T-helper 9 cell (primary cell): Measurements from ENCODE around the gene TYROBP.
"Not testable (repeated sequence)": the region's sequence is repeated elsewhere in the genome, so short reads cannot be mapped to it uniquely, and the experiment has no call there.

Experiments
- DNase-seq: peaks from one replicate; pipeline ENCODE4 v3.0.0-alpha.2; 2020
- total RNA-seq, 2 donors: gene quantifications; one replicate each; lab custom pipeline; 2026; lab: John Stamatoyannopoulos, UW

TYROBP gene
- 0 reads per million in 2 donors for total RNA-seq

DNA sequence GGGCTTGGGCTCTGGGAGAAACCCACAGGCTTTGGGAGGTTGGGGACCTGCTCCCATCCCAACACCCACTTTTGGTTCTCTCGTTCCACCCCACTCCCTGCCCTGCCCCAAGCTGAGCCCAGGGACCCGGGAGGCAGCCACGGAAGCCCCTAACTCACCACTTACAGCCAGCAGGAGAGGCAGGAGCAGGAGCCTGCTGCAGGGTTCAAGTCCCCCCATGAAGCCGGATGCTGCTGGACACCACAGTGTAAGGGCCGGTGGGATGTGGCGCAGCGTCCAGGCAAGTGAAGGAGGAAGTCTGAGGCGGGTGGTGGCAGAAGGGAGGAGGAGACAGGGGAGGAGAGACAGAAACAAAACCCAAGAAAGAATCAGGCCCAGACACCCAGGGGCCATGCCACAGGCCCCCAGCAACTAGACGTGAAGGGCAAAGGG lies at the start of gene TYROBP:
Gene TYROBP, minus strand, starts transcription at position 286 of the 432 bp plus-strand sequence. Its CDS starts 67 bp downstream, at position 219.
- no peak for DNase-seq

DNA sequence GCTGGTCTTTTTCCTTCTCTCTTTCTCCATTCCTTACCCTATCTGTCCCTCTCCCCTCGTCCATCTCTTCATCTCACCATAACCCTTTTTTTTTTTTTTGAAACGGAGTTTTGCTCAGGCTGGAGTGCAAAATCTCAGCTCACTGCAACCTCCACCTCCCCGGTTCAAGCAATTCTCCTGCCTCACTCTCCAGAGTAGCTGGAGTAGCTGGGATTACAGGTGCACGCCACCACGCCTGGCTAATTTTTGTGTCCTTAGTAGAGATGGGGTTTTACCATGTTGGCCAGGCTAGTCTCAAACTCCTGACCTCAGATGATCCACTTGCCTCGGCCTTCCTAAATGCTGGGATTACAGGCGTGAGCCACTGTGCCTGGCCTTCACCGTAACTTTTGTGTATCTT lies 49.3 kb upstream of the TYROBP start:
- DNase-seq, result not testable (repeated sequence)

DNA sequence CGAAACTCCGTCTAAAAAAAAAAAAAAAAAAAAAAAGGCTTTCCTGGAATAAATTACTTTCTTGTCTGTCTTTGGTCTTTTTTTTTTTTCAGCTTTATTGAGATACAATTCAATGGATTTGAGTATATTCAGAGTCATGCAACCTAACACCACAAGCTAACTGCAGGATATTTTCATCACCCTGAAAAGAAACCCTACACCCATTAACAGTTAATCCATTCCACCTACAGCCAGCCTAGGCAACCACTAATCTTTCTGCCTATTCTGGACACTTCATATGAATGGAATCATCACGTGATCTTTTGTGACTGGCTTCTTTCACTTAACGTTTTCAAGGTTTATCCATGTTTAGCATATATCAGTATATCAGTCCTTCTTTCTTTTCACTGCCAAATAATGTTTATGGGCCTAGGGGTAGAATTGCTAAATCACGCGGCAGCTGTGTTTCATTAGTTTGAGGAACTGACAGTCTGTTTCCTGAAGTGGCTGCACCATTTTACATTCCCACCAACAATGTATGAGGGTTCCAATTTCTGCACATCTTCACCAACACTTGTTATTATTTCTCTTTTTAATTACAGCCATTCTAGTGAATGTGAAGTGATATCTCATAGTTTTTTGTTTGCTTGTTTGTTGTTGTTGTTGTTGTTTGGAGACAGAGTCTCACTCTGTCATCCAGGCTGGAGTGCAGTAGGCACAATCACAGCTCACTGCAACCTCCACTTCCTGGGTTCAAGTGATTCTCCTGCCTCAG lies 48.0 kb upstream of the TYROBP start:
- DNase-seq, result no peak

DNA sequence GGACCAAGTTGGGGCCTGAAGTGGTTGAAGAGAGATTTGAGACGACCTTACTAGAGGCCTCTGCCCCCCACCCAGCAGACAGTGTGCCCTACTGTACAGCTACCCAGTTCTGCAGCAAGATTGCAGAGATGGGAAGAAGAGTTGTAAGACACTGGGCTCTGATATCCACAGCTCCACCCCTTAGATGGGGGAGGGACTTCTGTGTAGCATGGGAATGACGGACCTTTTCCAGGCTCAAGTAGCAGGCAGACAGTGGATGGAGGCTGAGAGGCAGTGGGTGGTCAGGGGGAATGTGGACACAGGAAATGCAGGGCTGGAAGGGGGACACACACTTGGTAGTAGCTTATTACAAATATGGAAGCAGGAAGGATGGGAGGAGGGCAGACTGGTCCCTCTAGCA lies 41.0 kb upstream of the TYROBP start:
- no peak for DNase-seq

DNA sequence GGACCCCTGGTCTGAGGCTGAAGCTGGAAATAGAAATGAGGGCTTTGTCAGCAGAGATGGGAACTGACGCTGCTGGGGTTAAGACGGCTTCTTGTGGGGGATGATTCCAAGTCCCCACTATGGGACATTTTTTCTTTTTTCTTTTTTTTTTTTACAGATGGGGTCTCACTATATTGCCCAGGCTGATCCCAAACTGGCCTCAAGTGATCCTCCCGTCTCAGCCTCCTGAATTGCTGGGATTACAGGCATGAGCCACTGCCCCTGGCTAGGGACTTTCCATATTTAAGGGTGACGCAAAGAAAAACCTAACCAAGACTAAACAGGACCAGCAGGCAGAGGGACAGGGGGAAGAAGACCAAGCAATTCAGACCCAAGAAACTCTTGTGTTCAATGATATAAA lies 38.1 kb upstream of the TYROBP start:
- DNase-seq, result no peak

DNA sequence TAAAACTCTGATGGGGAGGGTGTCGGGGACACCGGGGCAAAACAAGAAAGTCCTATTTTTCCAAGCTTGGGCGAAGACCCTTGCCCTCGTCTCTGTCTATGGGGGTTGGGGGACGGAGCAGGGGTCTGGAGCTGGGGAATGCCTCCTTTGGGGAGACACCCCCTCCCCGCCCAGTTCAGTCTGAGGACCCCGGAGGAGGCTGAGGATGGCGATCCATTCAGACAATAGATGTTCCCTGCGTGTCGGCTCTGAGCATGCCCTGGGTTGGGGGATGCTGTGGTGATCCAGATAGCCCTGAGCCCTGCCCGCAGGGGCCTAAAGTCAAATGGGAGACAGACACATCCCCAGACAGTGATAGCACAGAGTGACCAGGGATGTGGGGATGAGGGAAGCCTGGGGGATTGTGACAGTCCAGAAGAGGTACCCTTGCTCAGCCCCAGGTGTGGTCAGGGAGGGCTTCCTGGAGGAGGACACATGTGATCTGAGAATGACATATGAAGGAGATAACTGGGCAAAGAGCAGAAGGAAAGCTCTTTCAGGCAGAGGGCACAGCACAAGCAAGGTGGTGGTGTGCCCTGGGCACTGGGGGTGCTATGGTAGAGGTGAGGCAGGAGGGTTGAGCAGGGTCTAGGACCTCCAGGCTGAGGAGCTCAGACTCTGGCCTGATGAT lies 37.2 kb upstream of the TYROBP start:
- DNase-seq, result no peak

DNA sequence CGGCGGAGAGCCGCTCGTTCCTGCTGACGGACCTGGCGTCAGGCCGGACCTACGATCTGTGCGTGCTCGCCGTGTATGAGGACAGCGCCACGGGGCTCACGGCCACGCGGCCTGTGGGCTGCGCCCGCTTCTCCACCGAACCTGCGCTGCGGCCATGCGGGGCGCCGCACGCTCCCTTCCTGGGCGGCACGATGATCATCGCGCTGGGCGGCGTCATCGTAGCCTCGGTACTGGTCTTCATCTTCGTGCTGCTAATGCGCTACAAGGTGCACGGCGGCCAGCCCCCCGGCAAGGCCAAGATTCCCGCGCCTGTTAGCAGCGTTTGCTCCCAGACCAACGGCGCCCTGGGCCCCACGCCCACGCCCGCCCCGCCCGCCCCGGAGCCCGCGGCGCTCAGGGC lies 36.5 kb upstream of the TYROBP start:
- DNase-seq, result no peak

DNA sequence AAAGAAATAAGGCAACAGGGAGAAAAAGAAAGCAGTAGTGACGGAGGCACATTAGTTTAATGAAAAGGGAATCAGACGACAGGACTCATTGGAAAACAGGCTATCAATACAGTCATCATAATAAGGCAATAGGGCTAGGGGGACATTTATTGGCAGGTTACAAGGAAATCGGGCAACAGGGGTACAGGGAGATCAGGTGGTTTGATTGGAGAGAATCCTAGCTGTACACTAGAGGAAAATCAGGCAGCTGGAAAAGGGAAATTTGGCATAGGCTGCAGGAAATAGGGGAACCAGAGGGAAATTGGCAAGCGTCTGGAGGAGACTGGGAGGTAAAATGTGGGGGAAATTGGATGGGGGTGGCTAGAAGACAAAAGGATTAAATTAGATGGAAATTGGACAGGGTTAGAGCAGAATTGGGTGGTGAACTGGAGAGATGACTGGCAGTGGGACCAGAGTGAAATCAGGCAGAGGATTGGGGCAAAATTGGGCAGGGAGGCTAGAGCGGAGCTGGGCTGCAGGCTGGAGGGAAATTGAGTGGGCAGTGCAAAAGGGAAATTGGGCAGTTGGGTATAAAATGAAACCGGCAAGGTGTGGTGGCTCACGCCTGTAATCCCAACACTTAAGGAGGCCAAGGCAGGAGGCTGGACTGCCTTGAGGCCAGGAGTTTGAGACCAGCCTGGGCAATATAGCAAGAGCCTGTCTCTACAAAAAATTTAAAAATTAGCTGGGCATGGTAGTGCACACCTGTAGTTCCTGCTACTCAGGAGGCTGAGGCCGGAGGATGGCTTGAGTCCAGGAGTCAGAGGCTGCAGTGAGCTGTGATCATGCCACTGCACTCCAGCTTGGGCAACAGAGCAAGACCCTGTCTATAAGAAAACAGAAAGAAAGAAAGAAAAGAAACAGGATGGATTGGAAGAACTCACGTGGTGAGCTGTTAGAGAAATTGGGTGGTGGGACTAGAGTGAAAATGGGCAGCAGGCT lies 35.5 kb upstream of the TYROBP start:
- no peak for DNase-seq

DNA sequence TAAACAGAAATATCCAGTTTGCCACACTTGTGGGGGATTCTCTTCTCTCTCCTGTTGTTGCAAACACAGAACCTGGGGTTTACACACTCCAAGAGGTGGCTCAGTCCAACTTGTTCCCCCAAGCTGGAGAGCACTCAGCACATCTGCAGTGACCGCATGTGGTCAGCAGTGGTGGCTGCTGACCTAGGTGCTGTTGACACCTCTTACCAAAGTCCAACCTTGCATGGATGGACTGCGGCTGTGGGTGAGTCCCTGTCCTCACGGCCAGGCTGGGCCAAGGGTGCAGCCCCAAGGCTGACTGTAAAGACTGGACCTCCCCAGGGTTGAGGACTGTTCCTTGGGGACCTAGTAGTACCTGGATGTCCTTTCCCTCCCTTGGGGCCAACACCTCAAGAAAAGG lies 34.1 kb upstream of the TYROBP start:
- DNase-seq, result no peak

DNA sequence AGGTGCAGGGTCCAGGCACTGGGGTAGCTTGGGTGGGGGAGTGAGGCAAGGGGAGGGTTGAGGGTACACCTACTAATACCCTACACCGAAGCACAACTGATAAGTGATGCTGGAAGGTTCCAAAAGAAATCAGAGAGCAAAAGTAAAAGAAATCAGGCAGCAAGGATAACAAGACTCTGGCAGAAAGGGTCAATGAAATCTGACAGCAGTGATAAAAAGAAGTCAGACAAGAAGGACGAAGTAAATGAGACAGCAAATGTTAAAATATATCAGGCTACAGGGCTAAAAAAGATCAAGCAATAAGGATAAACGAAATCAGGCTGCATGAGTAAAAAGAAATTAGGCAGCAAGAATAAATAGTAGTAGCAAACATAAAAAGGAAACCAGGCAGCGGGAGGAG lies 32.7 kb upstream of the TYROBP start:
- no peak for DNase-seq

DNA sequence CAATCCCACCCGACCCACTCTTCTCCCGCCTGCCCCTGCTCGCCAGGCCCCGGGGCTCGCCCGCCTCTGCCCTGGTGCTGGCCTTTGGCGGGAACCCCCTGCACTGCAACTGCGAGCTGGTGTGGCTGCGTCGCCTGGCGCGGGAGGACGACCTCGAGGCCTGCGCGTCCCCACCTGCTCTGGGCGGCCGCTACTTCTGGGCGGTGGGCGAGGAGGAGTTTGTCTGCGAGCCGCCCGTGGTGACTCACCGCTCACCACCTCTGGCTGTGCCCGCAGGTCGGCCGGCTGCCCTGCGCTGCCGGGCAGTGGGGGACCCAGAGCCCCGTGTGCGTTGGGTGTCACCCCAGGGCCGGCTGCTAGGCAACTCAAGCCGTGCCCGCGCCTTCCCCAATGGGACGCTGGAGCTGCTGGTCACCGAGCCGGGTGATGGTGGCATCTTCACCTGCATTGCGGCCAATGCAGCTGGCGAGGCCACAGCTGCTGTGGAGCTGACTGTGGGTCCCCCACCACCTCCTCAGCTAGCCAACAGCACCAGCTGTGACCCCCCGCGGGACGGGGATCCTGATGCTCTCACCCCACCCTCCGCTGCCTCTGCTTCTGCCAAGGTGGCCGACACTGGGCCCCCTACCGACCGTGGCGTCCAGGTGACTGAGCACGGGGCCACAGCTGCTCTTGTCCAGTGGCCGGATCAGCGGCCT lies 32.1 kb upstream of the TYROBP start:
- DNase-seq, result no peak

DNA sequence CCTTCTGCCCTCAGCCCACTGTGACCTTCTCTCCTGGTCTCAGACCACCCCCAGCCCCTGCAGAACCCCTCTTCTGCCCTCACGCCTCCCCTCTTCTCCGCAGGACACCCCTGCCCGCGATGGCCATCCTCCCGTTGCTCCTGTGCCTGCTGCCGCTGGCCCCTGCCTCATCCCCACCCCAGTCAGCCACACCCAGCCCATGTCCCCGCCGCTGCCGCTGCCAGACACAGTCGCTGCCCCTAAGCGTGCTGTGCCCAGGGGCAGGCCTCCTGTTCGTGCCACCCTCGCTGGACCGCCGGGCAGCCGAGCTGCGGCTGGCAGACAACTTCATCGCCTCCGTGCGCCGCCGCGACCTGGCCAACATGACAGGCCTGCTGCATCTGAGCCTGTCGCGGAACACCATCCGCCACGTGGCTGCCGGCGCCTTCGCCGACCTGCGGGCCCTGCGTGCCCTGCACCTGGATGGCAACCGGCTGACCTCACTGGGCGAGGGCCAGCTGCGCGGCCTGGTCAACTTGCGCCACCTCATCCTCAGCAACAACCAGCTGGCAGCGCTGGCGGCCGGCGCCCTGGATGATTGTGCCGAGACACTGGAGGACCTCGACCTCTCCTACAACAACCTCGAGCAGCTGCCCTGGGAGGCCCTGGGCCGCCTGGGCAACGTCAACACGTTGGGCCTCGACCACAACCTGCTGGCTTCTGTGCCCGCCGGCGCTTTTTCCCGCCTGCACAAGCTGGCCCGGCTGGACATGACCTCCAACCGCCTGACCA lies 31.4 kb upstream of the TYROBP start:
- no peak for DNase-seq

DNA sequence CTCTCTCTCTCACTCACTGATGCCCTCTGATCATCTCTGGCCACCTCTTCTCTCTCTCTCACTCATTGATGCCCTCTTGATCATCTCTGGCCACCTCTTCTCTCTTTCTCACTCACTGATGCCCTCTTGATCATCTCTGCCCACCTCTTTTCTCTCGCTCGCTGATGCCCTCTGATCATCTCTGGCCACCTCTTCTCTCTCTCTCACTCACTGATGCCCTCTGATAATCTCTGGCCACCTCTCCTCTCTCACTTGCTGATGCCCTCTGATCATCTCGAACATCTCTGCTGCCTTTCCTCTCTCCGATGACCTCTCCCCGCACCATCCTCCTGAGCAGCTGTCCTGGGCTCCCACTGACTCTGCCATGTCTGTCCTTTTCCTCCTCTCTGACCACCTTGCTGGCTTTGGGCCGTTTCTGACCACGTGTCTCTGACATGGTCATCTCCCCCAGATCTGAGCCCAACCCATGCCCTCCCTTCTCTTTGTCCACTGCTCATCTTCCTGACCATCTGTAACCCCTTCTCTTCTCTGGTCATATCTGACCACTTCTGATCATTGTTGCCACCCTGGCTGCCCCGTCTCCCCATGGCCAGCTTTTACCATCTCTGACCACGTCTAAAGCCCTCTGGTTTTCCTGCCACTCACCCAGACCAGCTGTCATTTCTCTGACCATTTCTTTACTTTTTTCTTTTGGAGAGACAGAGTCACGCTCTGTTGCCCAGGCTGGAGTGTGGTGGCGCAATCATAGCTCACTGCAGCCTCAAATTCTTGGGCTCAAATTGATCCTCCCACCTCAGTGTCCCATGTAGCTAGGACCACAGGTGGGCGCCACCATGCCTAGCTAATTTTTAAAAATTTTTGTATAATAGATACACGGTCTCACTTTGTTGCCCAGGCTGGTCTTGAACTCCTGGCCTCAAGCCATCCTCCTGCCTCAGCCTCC lies 30.5 kb upstream of the TYROBP start:
- DNase-seq, result no peak

DNA sequence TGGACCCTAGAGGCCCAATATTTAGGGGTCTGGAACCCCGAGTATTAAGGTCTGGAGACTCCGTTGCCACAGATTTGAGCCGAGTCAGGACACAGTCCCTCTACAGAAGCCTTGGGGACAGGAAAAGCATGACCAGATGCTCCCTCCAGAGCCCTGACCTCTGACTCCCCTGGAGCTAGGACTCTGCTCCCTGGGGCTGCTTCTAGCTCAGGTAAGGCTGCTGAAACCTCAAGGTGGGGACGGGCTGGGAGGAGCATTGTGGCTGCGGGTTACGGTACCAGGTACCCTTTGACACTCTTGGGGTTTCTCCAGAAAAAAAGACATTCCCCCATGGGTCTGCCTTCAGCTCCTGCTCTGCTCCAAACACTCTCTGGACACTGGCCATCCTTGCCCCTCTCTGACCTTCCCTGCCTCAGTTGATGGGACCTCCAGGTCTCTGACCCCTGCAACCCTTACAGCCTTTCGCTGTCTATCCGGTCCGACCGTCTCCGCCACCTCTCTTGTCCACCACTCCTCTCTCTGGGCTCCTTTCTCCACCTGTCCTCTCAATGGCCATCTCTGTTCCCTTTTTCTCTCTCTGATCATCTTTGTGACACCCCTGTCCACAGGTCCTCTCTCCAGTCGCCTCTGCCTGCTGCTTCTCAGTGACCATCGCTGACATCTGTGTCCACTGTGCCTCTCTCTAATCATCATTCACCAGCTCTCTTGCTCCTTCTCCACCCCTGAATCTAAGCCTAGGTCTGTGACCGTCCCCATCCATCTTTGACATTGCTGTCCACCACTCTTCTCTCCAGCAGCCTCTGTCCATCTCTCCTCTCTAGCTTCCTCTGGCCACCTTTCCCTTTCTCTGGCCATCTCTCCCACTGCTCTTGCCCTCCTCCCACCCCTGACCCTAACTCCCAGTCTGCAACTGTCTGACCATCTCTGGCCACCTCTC lies 29.5 kb upstream of the TYROBP start:
- no peak for DNase-seq

DNA sequence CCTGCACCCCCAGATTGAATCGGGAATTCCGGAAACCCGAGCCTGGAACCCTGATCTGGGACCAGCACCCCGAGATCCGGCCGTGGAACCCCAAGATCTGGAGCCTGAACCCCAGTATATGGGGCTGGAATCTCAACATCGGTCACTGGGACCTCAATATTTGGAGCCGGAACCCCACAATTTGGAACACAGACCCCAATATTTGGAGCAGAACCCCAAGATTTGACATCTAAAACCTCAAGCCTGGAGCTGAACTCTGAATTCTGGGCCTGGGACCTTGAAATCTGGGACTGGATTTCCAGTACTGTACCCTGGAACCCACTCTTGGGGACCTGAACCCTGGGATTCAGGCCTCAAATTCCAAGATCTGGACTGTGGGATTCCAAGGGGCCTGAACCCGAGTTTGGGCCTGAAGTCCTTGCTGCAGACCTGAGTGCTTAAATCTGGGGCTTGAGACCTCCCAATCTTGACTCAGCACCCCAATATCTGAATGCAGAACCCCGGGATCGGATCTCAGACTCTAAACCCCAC lies 28.7 kb upstream of the TYROBP start:
- no peak for DNase-seq

DNA sequence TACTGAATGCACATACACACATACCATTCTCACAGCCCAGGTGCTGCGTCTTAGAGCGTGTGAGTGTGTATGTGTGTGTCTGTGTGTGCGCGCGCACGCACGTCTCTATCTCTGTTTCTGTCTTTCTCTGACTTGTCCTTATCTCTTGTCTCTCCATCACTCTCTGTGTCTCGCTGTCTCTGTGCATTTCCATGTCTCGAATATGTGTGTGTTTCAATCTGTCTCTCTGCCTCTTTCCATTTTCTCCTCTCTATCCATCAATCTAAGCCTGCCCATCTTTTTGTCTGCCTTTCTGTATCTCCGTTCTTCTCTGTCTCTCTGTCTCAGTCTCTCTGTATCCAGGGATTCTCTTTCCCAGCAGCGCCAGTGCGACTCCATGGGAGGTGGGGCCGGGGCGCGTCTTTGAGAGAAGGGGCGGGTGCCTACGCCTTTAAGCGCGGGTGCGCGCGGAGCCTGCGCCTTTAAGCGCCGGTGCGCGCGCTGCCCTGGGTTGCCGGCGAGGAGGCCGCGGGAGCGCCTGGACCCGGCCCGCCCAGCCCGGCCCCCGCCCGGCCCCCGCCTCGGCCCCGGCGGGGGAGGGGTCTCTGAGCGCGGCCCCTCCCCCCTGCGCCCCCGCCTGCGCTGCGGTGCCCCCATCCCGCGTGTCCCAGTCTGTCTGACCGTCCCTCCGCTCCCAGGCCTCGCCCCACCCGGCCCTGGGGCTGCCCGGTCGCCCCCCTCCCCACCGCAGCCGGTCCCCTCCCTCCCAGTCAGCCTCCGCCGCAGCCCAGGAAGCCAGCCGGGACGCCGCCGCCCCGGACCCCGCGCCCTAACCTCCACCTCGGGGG lies 28.0 kb upstream of the TYROBP start, which contains the start of gene LRFN3:
Gene LRFN3, plus strand, starts transcription at position 464 of the 827 bp plus-strand sequence. CDS start 3,052 bp downstream, outside the sequence.
- peak; percentile 33 for DNase-seq

DNA sequence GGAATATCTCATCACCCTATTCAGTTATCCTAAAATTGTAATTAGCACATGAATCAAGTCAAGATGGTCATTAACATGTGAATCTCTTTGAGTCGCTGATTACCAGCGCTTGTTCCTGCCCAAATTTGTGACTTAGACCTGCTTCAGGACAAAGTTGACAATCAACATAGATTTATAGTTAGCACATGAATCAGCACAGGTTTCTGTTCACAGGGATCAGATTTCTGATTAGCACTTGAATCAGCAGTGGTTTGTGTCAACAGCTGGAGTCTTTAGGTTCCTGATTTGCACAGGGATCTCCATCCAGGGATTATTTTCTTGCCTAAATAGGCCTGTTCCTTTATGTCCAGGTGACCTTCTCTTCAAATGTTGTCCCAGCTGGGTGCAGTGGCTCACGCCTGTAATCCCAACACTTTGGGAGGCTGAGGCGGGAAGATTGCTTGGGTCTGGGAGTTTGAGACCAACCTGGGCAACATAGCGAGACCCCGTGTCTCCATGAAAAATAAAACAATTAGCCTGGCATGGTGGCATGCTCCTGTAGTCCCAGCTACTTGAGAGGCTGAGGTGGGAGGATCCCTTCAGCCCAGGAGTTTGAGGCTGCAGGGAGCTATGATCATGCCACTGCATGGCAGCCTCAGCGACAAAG lies 24.3 kb upstream of the TYROBP start:
- DNase-seq, result no peak

DNA sequence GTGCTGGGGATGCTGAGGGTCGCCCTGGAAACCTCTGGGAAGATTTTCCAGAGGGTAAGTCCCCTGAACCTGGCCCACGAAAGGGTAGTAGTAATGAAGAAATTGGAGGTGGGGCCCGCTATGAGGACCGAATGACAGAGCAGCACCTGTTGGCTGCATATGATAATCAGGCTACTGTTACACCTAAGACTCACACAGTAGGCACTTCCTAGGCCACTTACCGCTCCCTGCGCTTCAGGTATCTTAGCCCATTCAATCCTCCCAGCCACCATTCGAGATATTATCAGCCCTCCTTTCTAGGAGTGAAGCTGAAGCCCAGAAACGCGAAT lies 23.7 kb upstream of the TYROBP start:
- no peak for DNase-seq
